Hematopoietic multipotent progenitor cell treated with erythropoietin and hydrocortisone succinate and interleukin-3 and kit ligand, for 17 days (in vitro differentiated cells): Measurements from ENCODE around the gene TBC1D22A.
"Not testable (repeated sequence)": the region's sequence is repeated elsewhere in the genome, so short reads cannot be mapped to it uniquely, and the experiment has no call there.

Source experiments
- DNase-seq: peaks from one replicate; pipeline ENCODE4 v3.0.0-alpha.2; 2015; ENCODE audit warnings: low spot score

TBC1D22A gene

DNA sequence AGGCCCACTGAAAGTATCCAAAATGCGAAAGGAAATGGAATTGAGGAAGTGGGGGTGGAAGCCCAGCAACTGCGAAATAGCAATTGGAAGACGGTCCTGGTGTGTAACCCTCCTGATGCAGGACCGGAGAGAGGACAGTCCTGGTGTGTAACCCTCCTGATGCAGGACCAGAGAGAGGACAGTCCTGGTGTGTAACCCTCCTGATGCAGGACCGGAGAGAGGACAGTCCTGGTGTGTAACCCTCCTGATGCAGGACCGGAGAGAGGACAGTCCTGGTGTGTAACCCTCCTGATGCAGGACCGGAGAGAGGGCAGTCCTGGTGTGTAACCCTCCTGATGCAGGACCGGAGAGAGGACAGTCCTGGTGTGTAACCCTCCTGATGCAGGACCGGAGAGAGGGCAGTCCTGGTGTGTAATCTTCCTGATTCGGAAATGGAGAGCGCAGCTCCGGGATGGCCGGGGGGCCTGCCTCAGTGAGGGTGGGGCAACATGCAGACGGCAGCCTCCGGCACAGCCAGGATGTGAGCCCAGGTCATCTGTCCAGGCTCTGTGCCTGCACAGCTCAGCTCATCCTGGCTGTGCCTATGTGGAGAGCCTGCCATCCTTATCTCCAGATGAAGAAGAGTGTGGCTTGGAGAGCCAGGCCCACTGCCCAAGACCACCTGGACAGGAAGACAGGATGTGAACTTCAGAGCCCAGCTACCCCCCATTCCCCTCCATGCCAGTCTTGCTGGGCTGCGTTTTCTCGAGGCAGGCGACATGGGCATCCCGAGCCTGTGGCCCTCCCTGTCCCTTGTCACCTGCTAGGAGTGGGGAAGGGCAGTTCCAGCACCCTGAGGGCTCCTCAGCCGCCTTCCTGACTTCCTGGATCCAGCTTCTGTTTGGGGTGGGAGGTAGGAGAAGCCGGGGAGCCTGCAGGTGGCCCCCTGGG lies 408.3 kb downstream of the TBC1D22A start:
- DNase-seq: not testable (repeated sequence)

GRCh38 chr22:47171441-47172221 lies 409.2 kb downstream of the TBC1D22A start:
- no peak for DNase-seq

- no peak for DNase-seq
These were observed 410.5 kb downstream of the TBC1D22A start for GRCh38 chr22:47172771-47173534.

DNA sequence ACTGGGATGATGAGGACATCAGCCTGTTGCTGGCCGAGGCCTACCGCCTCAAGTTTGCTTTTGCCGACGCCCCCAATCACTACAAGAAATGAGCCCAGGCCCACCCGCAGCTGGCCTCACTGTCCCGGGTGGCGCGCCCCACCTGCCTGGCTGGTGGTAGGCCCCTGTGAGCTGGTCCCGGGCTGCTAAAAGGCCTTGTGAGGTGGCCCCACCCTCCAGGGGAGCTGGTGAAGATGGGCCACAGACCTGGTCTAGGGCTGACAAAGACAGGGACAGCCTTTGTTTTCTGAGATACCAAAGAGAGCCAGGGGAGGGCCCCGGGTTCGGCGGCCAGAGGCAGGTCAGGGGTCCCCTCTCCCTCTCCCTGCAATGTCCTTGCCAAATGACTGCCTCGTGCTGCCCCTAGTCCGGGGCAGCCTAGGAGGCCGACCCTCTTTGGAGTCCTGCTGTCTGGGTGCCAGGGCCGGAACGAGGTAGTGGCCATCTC lies 411.1 kb downstream of the TBC1D22A start:
- no peak for DNase-seq

GRCh38 chr22:47174096-47174495 lies 411.6 kb downstream of the TBC1D22A start:
- no peak for DNase-seq

- DNase-seq: no peak
These were observed 412.2 kb downstream of the TBC1D22A start for GRCh38 chr22:47174671-47175112.

GRCh38 chr22:47175151-47176025 lies 412.9 kb downstream of the TBC1D22A start:
- DNase-seq: no peak

DNA sequence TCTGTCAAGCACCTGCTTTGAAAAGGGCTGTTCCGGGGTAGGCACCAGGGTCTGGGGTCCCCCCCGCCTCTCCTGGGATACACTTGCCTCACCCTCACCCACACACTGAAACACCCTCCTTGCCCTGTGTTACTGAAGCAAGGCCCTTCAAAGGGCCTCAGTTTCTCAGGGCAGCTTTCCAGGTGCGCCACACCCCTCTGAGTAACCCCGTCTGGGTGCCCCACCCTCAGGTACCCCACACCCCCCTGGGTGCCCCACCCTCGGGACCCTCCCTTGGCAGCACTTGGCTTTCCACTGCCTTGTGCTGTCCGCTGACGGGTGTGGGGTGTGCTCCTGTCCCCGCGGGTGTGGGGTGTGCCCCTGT lies 413.6 kb downstream of the TBC1D22A start:
- no peak for DNase-seq

- DNase-seq: no peak
These were observed 414.3 kb downstream of the TBC1D22A start for GRCh38 chr22:47176573-47177333.

GRCh38 chr22:47177334-47177815 lies 414.9 kb downstream of the TBC1D22A start:
- no peak for DNase-seq

DNA sequence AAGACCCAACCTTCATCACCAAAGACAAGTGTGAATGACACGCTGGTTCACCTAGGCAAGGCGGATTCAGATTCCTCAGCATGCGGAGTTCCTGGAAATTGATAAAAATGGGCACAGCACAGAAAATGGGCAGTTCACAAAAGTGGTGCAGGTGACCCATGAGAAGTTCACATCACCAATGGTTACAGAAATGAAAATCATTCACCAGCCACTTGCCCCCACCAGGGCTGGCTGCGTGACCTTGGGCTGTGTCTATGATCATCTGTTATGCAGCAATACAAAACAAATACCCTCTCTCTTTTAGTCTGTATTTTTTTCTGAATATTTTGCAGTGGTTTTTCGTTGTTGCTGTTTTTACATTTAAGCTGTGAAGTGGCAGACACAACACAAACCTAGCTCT lies 415.9 kb downstream of the TBC1D22A start:
- DNase-seq: no peak

DNA sequence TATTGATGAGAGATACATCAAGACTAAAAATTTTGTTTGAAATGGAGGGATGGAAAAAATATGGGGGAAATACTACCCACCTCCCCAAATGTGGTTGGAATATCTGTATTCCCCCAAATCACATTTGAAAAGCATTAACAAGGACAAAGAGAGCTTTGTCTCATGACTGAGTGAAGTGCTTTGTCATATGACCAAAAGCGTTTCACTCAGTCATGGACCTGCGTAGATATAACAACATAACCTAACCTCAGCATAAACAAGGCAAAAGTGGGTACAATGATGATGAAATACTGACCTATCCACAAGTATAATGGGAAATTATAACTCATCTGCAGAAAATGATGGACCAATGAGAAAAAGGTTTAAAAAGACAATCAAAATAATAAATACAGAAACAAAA lies 418.3 kb downstream of the TBC1D22A start:
- no peak for DNase-seq

GRCh38 chr22:47187176-47187957 lies 424.9 kb downstream of the TBC1D22A start:
- DNase-seq: no peak

- no peak for DNase-seq
These were observed 426.0 kb downstream of the TBC1D22A start for GRCh38 chr22:47188261-47189055.

DNA sequence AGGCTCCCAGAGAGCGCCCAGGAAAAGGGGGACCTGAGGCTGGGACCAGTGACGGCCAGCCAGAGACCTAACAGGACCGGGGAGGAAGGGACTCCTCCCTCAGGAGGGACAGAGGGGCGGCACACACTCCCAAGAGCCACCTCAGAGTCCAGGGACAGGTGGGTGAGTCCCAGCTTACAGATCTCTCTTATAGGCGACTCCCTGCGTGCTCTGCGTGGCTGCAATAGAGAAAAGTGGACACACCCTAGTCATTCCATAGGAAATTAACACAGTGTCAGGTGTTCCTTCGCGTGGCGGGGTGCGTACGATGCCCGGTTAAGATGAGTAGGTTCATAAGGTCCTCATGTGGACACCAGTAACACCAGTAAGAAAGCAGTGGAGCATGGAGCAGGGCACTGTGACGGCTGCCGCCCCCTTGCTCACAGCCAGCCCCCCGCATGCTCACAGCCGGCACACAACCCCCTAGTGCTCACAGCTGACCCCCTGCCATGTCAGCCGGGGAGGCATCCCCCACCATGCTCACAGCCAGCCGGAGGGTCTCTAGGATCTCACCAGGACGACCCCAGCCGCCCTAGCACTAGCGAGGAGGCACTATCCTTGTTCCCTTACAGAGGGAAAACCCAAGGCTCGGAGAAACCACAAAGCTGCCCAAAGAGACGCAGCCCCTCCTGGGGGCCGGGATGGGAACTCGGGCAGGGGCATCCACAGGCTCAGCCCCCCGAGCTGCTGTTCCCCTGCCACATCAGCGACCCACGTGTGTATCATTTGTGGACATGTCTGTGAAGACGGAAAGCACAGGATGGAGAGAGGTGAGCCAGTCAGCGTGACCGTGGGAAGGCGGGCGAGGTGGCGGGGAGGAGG lies 426.8 kb downstream of the TBC1D22A start:
- DNase-seq: no peak

GRCh38 chr22:47190276-47190956 lies 428.0 kb downstream of the TBC1D22A start:
- no peak for DNase-seq
